Calu3 (cell line): ENCODE data around the gene TSPAN4. TPM values are rescaled to one million over a fixed set of nuclear protein-coding genes. Genes with fewer than 3 reads are reported as not detected.
A peak's percentile ranks its signal among the peaks of the same experiment; 100 is the strongest.

Source experiments
- BruUV-seq: library from RNA; stranded (reverse); fragments of 400-500 nt; replicated peaks from 2 replicates; lab custom pipeline; 2021; lab: Mats Ljungman, UMichigan
- CTCF ChIA-PET: fragments of 300-600 bp; sonication (Branson Sonifier 250); formaldehyde crosslinking; loops from one replicate; lab custom pipeline; 2022; ENCODE audit warnings: antibody characterized with exemption; lab: Charles Lee
- DNase-seq: peaks from one replicate; pipeline ENCODE4 v3.0.0; 2022
- H3K27ac Mint-ChIP-seq: one replicate; pipeline ENCODE4 v1.8.0; 2022; ENCODE audit warnings: mixed read lengths; ENCODE audit not compliant: unreplicated experiment
- H3K27me3 Mint-ChIP-seq: one replicate; pipeline ENCODE4 v1.8.0; 2022; ENCODE audit warnings: mixed read lengths; ENCODE audit not compliant: unreplicated experiment
- H3K36me3 Mint-ChIP-seq: one replicate; pipeline ENCODE4 v1.8.0; 2022; ENCODE audit warnings: mild to moderate bottlenecking, moderate library complexity, mixed read lengths; ENCODE audit not compliant: insufficient read depth, unreplicated experiment
- H3K4me1 Mint-ChIP-seq: one replicate; pipeline ENCODE4 v1.8.0; 2022; ENCODE audit warnings: mild to moderate bottlenecking, low read depth, mixed read lengths; ENCODE audit not compliant: unreplicated experiment
- H3K4me3 Mint-ChIP-seq: one replicate; pipeline ENCODE4 v1.8.0; 2022; ENCODE audit warnings: mild to moderate bottlenecking, low read depth, moderate library complexity, mixed read lengths; ENCODE audit not compliant: unreplicated experiment
- H3K9me3 Mint-ChIP-seq: one replicate; pipeline ENCODE4 v1.8.0; 2022; ENCODE audit warnings: low read depth, mixed read lengths; ENCODE audit not compliant: unreplicated experiment
- intact Hi-C: fragments of 100-400 bp; cut with micrococcal nuclease; formaldehyde crosslinking; loops from one replicate; pipeline ENCODE4 v1.10.0; 2022; ENCODE audit not compliant: unreplicated experiment
- total RNA-seq: library from RNA; stranded (reverse); gene quantifications from 2 replicates; pipeline ENCODE4 v1.2.3, GENCODE V29; 2022
- TF ChIP-seq, protein P1 (sequence below): fragments of 200-600 bp; IDR thresholded peaks from one replicate; pipeline ENCODE4 v1.8.0; 2022; ENCODE audit warnings: antibody characterized with exemption; ENCODE audit not compliant: unreplicated experiment

The TSPAN4 gene
- total RNA-seq, 1 experiment from 2014 or later = 36.3 TPM

DNA sequence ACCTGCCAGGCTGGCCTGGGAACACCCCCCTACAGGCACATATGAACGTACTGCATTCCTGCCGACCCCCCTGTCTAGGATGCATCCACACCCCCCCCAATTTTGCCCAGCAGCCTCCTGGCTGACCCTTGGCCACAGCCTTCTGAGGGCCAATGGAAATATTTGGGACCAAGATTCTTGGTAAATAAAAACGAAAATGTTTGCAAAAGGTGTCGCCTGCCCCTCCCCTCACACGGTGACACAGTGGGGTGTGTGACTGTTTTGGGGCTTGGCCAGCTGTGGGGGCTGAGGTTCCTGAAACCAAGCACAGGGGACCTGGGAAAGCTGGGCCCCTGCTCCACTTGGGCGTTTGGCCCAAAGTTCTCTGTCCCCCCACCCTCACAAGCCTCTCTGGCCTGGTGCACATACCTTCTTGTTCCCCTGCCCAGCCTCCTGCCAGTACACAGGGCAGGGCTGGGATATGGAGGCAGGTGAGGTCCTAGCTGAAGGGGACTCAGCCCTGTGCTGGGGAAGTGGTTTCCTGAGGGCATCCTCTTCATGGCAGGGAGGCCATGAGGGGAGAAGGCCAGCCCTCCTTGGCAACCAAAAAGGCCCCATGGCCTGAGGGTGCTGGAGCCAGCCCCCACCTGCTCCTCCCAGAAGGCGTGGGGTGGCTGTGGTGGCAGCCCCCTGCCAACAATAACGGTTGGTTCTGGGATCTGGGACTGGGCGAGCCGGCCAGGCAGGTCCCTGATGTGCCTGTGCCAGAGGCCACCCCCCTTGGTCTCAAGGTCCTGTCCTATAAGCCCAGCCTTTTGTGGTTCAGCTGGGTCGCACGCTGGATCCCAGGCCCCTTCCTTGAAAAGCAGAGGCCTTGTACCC lies 17.1 kb upstream of the TSPAN4 start:
- CTCF ChIA-PET = interaction anchor here (2.0 kb wide), 1 partner anchor 9 kb away, joined by 7 read pairs; no protein-coding TSS in a partner anchor
- Mint-ChIP-seq H3K4me3 (no peak overlapping the region), H3K36me3 (peaks cover 89% of the 10 kb centered on the region), H3K4me1 (peaks cover 39% of the 10 kb centered on the region), H3K9me3 (no peaks in the 10 kb centered on the region), H3K27me3 (no peaks in the 10 kb centered on the region), H3K27ac (peak overlapping the region; percentile 13)
- intact Hi-C loops = no loop called here
- no TSS peak for BruUV-seq
- no peak for DNase-seq
- TF ChIP-seq, protein P1, sequence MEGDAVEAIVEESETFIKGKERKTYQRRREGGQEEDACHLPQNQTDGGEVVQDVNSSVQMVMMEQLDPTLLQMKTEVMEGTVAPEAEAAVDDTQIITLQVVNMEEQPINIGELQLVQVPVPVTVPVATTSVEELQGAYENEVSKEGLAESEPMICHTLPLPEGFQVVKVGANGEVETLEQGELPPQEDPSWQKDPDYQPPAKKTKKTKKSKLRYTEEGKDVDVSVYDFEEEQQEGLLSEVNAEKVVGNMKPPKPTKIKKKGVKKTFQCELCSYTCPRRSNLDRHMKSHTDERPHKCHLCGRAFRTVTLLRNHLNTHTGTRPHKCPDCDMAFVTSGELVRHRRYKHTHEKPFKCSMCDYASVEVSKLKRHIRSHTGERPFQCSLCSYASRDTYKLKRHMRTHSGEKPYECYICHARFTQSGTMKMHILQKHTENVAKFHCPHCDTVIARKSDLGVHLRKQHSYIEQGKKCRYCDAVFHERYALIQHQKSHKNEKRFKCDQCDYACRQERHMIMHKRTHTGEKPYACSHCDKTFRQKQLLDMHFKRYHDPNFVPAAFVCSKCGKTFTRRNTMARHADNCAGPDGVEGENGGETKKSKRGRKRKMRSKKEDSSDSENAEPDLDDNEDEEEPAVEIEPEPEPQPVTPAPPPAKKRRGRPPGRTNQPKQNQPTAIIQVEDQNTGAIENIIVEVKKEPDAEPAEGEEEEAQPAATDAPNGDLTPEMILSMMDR = no peak

DNA sequence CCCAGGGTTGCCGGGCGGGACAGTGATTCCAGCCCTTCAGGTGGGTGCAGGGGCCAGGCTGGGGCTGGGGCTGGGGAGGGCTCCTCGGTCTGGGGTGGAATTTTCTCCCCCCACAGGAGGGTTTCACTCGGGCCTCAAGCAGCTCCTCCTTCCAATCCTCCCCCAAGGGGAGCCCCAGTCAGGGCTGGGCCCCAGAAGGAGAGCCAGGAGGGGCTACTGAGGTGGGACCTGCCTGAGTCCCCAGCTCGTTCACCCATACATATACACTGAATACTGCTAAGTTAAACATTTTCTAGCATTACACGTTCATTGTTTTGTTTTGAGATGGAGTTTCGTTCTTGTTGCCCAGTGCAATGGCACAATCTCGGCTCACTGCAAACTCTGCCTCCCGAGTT lies 16.4 kb upstream of the TSPAN4 start:
- Mint-ChIP-seq H3K9me3 (no peaks in the 10 kb centered on the region), H3K36me3 (peaks cover 87% of the 10 kb centered on the region), H3K27ac (no peak overlapping the region), H3K4me3 (peak overlapping the region; percentile 78), H3K4me1 (peaks cover 41% of the 10 kb centered on the region), H3K27me3 (no peaks in the 10 kb centered on the region)
- BruUV-seq = TSS peak; percentile 49
- intact Hi-C loops = no loop called here
- CTCF ChIA-PET = interaction anchor here (2.0 kb wide), 1 partner anchor 9 kb away, joined by 7 read pairs; no protein-coding TSS in a partner anchor
- TF ChIP-seq, protein P1 = no peak
- no peak for DNase-seq

DNA sequence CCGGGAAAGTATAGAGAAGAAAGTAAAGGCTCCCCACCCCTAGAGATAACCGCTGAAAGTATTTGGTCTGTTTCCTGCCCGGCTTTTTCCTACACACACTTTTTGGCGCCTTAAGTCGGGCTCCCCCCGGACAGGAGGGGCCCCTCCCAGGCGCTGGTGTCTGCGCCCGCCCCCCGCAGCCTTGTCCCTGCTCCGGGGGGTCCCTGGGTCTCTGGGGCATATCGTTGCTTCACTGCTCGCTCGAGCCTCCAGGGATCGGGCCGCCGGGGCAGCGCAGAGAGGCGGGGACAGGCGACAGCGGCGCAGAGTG lies 15.9 kb upstream of the TSPAN4 start:
- Mint-ChIP-seq H3K27ac (no peak overlapping the region), H3K9me3 (no peaks in the 10 kb centered on the region), H3K36me3 (peaks cover 88% of the 10 kb centered on the region), H3K4me3 (peak overlapping the region; percentile 78), H3K27me3 (no peaks in the 10 kb centered on the region), H3K4me1 (peaks cover 45% of the 10 kb centered on the region)
- intact Hi-C loops = no loop called here
- DNase-seq = no peak
- CTCF ChIA-PET = no interaction called here
- BruUV-seq = no TSS peak
- TF ChIP-seq, protein P1 = no peak

DNA sequence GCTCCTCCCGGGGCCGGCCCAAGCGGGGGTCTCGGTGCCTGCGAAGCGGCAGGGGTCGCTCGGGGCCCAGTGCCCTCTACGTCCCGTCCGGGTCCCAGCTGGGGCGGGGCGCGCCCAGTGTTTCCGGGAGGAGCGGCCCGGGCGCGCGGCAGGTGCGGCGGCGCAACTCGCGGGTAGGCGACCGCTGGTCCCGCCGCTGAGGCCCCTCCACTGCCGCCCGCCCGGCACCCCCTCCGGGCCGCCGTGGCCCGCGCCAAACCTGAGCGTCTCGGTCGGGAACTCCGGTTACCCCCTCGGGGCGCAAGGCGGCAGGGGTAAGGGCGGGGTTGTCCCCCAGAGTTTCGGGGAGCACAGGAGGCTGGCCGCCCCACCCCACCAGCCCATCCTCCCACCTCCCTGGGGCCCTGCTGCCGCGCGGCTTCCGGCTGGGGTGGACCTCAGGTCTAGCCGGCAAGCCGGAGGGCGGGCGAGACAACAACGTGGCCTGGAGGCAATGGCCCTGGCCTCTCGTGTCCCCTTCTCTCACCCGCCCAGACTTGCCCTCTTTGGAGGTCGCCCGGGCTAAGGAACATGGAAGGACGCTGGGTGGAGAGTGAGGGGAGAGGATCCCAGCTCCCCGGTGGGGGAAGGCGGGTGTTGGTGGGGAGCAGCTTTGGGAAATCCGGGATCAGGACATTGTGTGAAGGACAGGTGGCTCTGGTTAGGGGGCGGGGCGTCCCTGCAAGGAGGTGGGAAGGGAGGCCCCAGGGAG lies 15.3 kb upstream of the TSPAN4 start:
- Mint-ChIP-seq H3K9me3 (no peaks in the 10 kb centered on the region), H3K27me3 (no peaks in the 10 kb centered on the region), H3K4me1 (peaks cover 44% of the 10 kb centered on the region), H3K27ac (peak overlapping the region; percentile 75), H3K4me3 (peak overlapping the region; percentile 78), H3K36me3 (peaks cover 88% of the 10 kb centered on the region)
- no TSS peak for BruUV-seq
- CTCF ChIA-PET = interaction anchor here (0.9 kb wide), 1 partner anchor 19 kb away, joined by 3 read pairs; no protein-coding TSS in a partner anchor
- intact Hi-C loops = no loop called here
- DNase-seq = peak; percentile 71
- TF ChIP-seq, protein P1 = no peak
